Keratinocyte (primary cell): ENCODE results near the gene GINS2. TPM values are rescaled to one million over a fixed set of nuclear protein-coding genes. Genes with fewer than 3 reads are reported as not detected.

Experiments used
- DNase-seq: peaks from one replicate; pipeline ENCODE4 v3.0.0-alpha.2; 2011; ENCODE audit warnings: low read depth, missing footprints, low spot score
- FAIRE-seq: peaks from 2 replicates; lab custom pipeline; 2011; peaks lifted over from hg19 to GRCh38; lab: Jason Lieb, UNC
- H2AFZ ChIP-seq: 2 replicates; pipeline ENCODE4 v1.6.0; 2012; ENCODE audit warnings: low read length, control low read depth, inconsistent platforms; ENCODE audit not compliant: control insufficient read depth
- H3K27ac ChIP-seq: 2 replicates; pipeline ENCODE4 v1.5.1; 2011; ENCODE audit warnings: low read length; ENCODE audit not compliant: control insufficient read depth, insufficient read depth
- H3K27me3 ChIP-seq: 3 replicates; pipeline ENCODE4 v1.6.0; 2011; ENCODE audit warnings: low read length; ENCODE audit not compliant: control insufficient read depth, insufficient read depth; ENCODE audit errors: extremely low read depth
- H3K36me3 ChIP-seq, 2 experiments: 2 replicates in 1 of 2; 3 replicates in 1 of 2; pipeline ENCODE4 v1.5.1; 2011; ENCODE audit warnings: low read length in 2 of 2, mild to moderate bottlenecking in 1 of 2; ENCODE audit not compliant: control insufficient read depth in 2 of 2, insufficient read depth in 2 of 2; ENCODE audit errors: extremely low read depth in 1 of 2
- H3K4me1 ChIP-seq: 3 replicates; pipeline ENCODE4 v1.5.1; 2011; ENCODE audit warnings: low read length; ENCODE audit not compliant: control insufficient read depth, insufficient read depth; ENCODE audit errors: extremely low read depth
- H3K4me2 ChIP-seq: 3 replicates; pipeline ENCODE4 v1.6.0; 2011; ENCODE audit warnings: low read depth, low read length; ENCODE audit not compliant: control insufficient read depth, insufficient read depth; ENCODE audit errors: extremely low read depth
- H3K4me3 ChIP-seq, 3 experiments: fragments of 200-600 bp in 1 of 3; sonication (generic) in 1 of 3; 2 replicates in 2 of 3; 3 replicates in 1 of 3; pipeline ENCODE4 v1.5.1; 2011 to 2016; ENCODE audit warnings: low read length in 3 of 3, mild to moderate bottlenecking in 3 of 3, control low read depth in 2 of 3, inconsistent platforms in 1 of 3, low read depth in 1 of 3, mixed read lengths in 1 of 3, mixed run types in 1 of 3, moderate library complexity in 1 of 3; ENCODE audit not compliant: control insufficient read depth in 2 of 3, insufficient read depth in 2 of 3; ENCODE audit errors: extremely low read depth in 1 of 3
- H3K79me2 ChIP-seq: 2 replicates; pipeline ENCODE4 v1.6.0; 2012; ENCODE audit warnings: low read length; ENCODE audit not compliant: control insufficient read depth, insufficient read depth
- H3K9ac ChIP-seq: 3 replicates; pipeline ENCODE4 v1.6.0; 2011; ENCODE audit warnings: low read length; ENCODE audit not compliant: control insufficient read depth, insufficient read depth; ENCODE audit errors: extremely low read depth
- H3K9me1 ChIP-seq: 3 replicates; pipeline ENCODE4 v1.6.0; 2011; ENCODE audit warnings: low read length; ENCODE audit not compliant: control insufficient read depth, insufficient read depth; ENCODE audit errors: extremely low read depth
- H3K9me3 ChIP-seq: 2 replicates; pipeline ENCODE4 v1.5.1; 2012; ENCODE audit warnings: low read depth, low read length; ENCODE audit not compliant: control insufficient read depth
- H4K20me1 ChIP-seq: 3 replicates; pipeline ENCODE4 v1.6.0; 2011; ENCODE audit warnings: low read length; ENCODE audit not compliant: control insufficient read depth, insufficient read depth; ENCODE audit errors: extremely low read depth
- EZH2 ChIP-seq: IDR thresholded peaks from one replicate; pipeline ENCODE4 v1.6.1; 2012; ENCODE audit warnings: inconsistent platforms, mild to moderate bottlenecking, low read length, moderate library complexity
- dilution Hi-C: fragments of 300-500 bp; cut with MboI; formaldehyde crosslinking; loops from one replicate; pipeline ENCODE4 v1.7.0; 2020; ENCODE audit warnings: low sequenced_read_pairs; ENCODE audit not compliant: extremely low pct_ligation_motif_present
- polyA plus RNA-seq, 5 experiments: library from polyadenylated mRNA; depleted of rRNA in 3 of 5; stranded (reverse) in 3 of 5; stranded (forward) in 1 of 5; unstranded in 1 of 5; fragments of >200 nt; gene quantifications; 1 replicate in 1 of 5; 2 replicates in 3 of 5; 3 replicates in 1 of 5; pipeline versions ENCODE4 v1.2.1 to v1.2.3, GENCODE V29; 2011 to 2012; ENCODE audit warnings: missing spikeins in 2 of 5, low read depth in 1 of 5, low replicate concordance in 1 of 5
- TF ChIP-seq, protein P1 (sequence below), 3 experiments: IDR thresholded peaks in 1 of 3; conservative IDR thresholded peaks in 1 of 3; optimal IDR thresholded peaks in 1 of 3; 2 replicates in 2 of 3; 3 replicates in 1 of 3; pipeline versions ENCODE3 to v1.5.1; 2011; ENCODE audit warnings: low read length in 3 of 3, mild to moderate bottlenecking in 3 of 3, moderate library complexity in 2 of 3, control low read depth in 1 of 3, inconsistent platforms in 1 of 3; ENCODE audit not compliant: insufficient read depth in 2 of 3; ENCODE audit errors: extremely low read depth in 1 of 3

GINS2 gene
- polyA plus RNA-seq, 1 donor (not counting 4 experiments of a cell fraction or from before 2014, with no cell fraction given), result 11.2 TPM

DNA sequence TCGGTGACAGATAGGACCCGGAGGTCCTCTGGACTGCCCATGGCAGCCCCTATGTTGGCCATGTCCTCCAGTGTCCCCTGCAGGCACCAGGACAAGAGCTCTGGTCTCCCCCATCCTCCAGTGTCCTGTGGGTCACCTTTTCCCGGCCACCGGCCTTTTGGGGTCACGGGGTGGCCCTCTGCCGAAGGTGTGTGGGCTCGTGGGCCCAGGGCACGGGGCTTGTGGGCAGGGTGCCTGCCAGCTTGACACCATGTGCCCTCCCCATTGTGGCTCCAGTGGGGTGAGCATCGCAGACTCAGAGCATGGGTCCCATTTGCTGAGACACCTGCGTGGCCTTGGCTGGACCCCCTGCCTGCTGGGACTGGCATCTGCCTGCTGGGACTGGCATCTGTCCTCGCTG lies 57.5 kb downstream of the GINS2 start:
- Histone ChIP-seq H3K27me3 (no peaks in the 10 kb centered on the region), H3K9ac (no peak overlapping the region), H3K36me3 (peaks cover 0 to 4% of the 10 kb centered on the region in 2 experiments), H3K4me2 (no peak overlapping the region), H2AFZ (no peak overlapping the region), H3K27ac (no peak overlapping the region), H4K20me1 (peaks cover 8% of the 10 kb centered on the region), H3K4me1 (peaks cover 14% of the 10 kb centered on the region), H3K79me2 (no peaks in the 10 kb centered on the region), H3K9me1 (no peaks in the 10 kb centered on the region), H3K4me3 (no peak overlapping the region), H3K9me3 (no peaks in the 10 kb centered on the region)
- dilution Hi-C loops, result no loop called here
- FAIRE-seq (no peak), DNase-seq (no peak)
- TF ChIP-seq, protein P1, sequence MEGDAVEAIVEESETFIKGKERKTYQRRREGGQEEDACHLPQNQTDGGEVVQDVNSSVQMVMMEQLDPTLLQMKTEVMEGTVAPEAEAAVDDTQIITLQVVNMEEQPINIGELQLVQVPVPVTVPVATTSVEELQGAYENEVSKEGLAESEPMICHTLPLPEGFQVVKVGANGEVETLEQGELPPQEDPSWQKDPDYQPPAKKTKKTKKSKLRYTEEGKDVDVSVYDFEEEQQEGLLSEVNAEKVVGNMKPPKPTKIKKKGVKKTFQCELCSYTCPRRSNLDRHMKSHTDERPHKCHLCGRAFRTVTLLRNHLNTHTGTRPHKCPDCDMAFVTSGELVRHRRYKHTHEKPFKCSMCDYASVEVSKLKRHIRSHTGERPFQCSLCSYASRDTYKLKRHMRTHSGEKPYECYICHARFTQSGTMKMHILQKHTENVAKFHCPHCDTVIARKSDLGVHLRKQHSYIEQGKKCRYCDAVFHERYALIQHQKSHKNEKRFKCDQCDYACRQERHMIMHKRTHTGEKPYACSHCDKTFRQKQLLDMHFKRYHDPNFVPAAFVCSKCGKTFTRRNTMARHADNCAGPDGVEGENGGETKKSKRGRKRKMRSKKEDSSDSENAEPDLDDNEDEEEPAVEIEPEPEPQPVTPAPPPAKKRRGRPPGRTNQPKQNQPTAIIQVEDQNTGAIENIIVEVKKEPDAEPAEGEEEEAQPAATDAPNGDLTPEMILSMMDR (optimal IDR thresholded peaks at IDR 0.05 in 1 of 3, IDR thresholded peaks at IDR 0.05 in 1 of 3, conservative IDR thresholded peaks at IDR 0.05 in 1 of 3; ENCODE audit: extremely low read depth in 1 of 3, insufficient read depth in 2 of 3, low read length in 3 of 3), result no peak
- TF ChIP-seq EZH2, result no peak

DNA sequence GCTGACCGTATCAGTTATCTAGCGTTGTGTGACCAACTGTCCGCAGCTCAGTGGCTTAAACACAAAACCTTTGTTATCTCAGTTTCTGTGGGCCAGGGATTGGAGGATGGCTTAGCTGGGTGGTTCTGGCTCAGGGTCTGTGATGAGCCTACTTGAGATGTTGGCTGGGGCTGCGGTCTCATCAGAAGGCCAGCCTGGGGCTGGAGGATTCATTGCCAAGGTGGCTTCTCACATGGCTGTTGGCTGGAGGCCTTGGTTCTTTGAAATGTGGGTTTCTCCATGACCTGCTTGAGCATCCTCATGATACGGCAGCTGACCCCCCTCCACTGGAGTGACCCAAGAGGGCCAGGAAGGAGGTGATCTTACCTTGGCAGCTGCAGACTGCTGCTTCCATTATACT lies 58.9 kb downstream of the GINS2 start:
- H2AFZ ChIP-seq, result no peak overlapping the region

More for the DNA sequence above, 58.9 kb downstream of the GINS2 start:
- peaks cover 8% of the 10 kb centered on the region for H4K20me1 ChIP-seq
- H3K4me1 ChIP-seq, result peaks cover under 1% of the 10 kb centered on the region
- TF ChIP-seq, protein P1 (optimal IDR thresholded peaks at IDR 0.05 in 1 of 3, IDR thresholded peaks at IDR 0.05 in 1 of 3, conservative IDR thresholded peaks at IDR 0.05 in 1 of 3; ENCODE audit: extremely low read depth in 1 of 3, insufficient read depth in 2 of 3, low read length in 3 of 3), result no peak
- no peak for TF ChIP-seq EZH2
- H3K4me3 ChIP-seq, result no peak overlapping the region
- H3K4me2 ChIP-seq, result no peak overlapping the region
- DNase-seq, result no peak
- H3K27me3 ChIP-seq, result no peaks in the 10 kb centered on the region
- H3K36me3 ChIP-seq, result peaks cover 0 to 4% of the 10 kb centered on the region in 2 experiments
- FAIRE-seq, result no peak
- H3K9me1 ChIP-seq, result no peaks in the 10 kb centered on the region
- H3K9me3 ChIP-seq, result no peaks in the 10 kb centered on the region
- dilution Hi-C loops, result no loop called here
- no peak overlapping the region for H3K27ac ChIP-seq
- H3K79me2 ChIP-seq, result no peaks in the 10 kb centered on the region
- no peak overlapping the region for H3K9ac ChIP-seq
